Measurements from ENCODE around the gene DAPK3.
"Not testable (repeated sequence)": the region's sequence is repeated elsewhere in the genome, so short reads cannot be mapped to it uniquely, and the experiment has no call there.

The DAPK3 gene

DNA sequence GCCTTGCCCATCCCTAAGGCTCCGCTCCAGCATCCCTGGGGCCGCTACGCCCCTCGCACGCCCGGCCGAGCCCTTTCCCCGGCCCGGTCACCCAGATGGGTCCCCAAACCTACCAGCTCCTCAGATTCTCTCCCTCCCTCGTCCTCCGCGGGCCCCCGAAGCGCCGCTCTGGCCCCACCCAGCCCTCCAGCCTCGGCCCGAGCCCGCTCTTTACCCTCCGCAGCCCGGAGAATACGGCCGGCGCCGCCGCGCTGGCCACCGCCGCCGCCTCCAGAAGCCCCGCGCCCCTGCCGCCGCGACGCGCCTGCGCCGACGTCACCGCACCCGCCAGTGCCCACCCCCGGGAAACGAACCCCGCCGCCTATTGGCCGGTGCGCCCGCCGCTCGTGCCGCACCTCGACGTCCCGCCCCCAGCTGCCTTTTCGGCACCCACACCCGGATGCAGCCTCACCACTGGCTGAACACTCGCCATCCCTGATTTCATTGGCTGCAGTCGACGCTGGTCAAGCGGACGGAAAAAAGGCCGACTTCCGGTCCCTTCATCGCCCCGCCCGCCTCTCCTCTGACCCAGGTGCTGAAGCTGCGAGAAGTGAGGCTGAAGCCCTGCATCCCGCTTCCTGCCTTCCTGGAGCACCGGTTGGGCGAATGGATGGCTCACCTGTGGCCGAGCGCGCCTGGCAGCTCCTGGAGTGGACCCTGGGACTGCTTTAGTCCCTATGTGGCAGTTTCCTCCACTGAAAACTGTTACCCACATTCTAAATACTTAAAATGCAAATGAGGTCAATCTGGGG is at the start of gene DAPK3:
TSS of gene DAPK3 (minus strand) at position 292 of the 791 bp plus-strand sequence. CDS start 1,364 bp downstream, outside the sequence.
- DNase-seq, result peak; percentile 96

DNA sequence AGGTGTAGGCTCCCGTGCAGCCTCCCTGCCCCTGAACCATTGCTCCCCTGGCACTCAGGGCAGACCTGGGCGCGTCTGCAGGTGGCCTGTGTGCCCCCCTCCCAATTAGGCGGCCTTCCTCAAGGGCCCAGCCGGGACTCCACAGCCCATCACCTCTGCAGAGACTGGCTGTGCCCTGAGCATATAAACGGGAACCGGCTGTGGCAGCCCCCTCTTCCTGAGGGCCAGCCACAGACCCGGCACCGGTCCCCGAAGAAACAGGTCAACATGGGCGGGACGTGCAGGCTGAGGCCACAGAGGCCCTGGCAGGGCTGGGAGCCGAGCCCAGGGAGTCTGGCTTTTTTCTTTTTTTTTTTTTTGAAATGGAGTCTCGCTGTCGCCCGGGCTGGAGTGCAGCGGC is 48.7 kb upstream of the DAPK3 start:
- no peak for DNase-seq

DNA sequence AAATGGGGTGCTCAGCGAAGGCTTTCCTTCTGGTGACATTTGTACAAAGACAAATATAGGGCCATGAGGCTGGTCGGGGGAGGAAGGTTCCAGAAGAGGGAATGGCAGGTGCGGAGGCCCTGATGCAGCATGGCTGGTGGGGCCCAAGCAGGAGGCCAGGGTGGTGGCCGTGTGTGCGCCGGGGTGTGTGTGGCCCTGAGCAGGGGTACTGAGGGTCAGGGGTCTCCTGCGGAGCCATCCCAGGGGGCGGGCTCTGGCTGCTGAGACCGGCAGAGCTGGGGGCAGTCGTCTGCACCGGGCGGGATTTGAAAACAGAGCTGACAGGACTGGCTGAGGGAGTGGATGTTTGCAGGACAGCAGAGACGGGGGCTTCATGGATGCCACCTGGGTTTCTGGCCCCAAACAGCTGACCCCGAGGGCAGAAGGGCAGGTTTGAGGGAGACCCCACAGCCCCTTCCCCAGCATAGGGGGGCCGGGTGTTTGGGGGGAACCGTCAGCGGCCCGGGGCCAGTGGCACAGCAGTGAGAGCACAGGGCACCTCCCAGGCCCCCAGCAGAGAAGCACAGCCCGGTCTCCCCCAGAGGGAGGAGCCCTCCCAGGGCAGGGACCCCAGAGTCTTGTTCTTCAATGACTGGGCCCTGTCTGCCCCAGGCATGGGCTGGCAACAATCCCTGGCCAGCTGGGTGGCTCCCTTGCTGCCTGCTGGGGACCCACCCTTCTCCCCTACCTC is 48.0 kb upstream of the DAPK3 start:
- no peak for DNase-seq

DNA sequence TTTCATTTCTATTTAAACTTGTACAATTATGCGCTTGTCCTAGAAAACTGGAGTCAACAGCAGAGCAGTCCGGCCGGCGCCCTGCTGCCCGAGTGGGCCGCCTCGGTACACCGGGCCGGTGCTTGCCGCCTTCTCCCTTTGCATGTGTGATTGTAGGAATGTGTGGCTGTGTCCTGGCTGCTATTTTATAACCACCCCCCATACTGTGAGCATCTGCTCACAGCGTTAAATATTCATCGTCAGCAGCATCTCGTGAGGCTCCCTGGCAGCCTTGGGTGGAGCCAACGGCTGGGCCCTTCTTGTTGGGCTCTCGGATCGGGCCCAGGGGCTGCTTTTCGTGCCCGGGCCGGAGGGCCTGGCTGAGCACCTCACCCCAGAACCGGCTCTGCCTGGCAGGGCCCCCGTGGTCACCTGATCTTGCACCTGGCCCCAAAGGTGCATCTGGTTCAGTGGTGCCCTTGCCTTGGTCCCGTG is 47.3 kb upstream of the DAPK3 start:
- DNase-seq, result no peak

DNA sequence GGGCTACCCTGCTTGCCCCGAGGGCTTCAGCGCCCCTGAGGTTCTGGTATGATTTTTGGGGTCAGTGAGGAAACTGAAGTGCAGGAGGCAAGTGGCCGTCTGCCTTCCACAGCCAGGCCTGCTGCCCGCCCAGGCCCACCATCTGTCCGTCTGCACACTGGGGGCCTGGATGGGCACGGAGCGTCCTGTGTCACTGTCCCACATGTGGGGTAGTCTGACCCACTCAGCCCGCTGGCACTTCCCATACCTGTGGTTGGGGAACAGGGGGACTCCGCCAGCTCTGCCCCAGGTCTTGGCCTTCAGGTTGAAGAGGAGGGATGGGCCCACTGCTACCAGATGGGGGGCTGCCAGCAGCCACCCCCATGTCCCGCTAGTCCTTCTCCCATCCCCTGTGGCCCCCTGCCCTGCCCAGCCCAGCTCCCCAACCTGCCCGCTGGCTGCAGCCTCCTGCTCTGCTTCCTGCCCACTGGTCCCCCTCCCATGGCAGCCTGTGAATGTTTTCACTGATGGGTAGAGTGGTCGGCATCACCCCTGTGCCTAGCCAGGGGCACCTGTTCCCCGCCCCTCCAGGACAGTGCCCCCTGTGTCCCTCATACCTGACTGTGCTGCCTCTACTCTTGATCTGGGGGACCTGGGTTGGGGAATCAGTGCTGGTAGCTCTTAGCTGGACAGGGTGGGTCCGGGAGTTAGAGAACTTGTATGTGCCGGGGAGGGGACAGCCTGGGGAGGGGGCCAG is 46.2 kb upstream of the DAPK3 start:
- no peak for DNase-seq

DNA sequence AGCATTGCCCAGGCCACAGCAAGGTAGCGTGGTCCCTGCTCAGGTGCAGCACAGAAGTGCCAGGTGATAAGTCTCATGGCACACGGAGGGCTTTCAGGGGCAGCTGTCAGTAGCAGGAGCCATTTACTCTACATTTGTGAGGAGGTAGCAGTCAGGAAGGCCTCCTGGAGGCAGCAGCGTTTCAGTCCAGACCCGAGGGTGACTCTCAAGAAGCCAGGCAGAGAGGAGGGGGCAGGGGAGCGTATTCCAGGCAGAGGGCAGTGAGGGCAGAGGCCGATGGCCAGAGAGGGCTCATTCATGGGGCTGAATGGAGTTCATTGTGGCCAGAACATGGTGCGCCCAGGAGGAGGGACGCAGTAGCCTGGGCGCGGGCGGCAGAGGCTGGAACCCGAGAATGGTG is 45.6 kb upstream of the DAPK3 start:
- no peak for DNase-seq

DNA sequence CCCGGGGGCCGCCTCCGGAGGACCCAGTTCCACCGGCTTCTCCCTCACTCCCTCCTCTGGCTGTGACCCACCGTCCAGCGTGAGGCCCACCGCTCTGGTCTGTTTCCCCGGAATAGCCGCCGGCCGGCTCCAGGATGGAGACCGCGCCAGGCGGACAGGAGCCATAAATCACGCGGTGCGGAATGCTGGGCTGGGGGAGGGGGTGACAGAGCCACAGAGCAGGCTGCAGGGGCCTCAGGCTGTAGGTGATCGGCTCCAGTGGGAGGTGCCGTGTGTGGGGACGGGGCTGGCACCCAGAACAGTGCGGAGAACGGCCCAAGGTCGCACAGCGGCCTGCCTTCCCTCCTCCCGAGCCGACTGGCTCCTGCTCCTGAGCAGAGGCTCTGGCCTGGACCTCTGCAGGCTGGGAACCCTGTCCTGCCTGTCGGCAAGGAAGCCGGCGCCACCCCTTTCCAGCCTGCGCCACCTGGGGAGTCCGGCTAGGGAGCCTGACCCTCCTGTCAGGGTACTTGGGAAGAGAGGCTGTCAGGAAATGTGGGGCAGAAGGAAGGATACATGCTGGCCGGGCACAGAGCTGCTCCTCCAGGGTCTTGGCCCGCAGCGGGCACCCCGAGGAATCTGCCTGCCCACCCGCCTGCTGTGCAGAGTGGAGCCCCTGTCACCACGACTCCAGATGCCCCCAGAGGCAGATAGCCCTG is 45.0 kb upstream of the DAPK3 start:
- no peak for DNase-seq

DNA sequence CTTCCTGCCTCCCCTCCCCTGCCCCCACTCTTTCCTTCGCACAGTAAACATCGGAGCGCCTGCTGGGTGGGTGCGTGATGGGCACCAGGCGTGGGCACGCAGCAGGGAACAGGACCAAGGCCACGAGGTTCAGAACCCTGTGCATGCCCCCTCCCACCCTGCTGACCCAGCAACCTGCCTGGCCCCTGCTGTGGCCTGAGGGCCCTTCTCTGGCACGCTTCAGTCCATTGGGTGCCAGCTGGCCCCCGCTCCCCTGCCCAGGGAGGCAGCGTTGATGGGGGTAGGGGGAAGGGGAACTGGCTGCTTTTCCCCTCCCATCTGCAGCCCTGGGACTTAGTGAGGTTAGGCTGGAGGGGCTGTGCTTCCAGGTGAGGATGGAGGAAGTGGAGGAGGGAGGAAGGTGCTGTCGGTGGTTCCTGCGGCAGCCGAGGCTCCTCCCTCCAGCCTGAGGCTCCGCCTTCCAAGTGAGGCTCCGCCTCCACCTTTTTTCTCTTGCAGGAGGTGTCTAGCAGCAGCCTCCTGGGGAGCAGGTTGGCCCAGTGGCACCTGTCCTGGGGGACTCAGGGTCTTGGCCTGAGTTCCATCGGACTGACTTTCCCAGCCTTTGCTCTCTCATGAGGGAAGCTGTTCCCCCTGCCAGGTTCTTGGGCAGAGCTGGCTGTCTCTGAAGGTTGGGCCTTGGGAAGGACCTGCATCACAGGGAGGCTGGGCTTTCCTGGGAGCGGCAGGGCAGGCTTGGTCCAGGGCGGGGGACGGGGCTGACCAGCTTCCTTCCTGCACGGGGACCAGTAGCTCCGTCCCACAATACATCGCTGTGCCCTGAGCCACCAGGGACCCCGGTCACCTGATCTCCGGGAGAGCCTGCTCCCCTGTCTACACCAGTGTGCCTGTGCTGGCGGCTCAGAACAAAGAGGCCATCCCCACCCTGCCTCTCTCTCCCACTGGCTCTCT is 43.9 kb upstream of the DAPK3 start:
- DNase-seq, result no peak

DNA sequence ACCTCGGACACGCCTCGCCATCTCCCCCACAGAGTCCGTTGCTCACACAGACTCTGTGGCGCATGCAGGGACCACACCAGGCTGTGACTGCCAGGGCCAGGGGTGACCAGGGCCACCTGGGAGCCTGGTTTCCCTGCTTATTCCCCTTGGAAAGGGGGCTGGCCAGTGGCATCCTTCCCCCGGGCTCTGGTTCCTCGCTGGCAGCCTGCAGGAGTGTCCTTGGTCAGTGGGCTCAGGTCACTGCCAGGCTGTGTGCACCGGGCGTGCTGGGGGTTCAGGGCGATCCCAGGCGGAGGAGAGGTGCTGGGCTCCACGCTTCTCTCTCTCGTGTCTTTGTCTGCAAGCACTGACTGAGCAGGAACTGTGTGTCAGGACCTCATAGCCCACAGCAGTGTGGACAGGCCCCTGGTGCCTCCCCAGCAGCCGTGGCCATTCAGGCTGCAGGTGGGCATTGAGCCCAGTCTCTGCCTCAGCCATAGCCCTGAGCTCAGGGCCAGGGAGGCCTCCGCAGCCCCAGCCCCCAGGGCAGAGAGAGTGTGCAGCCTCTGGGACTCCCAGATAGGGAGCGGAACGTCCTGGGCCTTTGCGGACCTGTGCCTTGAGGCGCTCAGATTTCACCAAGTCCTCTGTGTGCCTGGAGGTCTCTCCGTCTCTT is 43.1 kb upstream of the DAPK3 start:
- DNase-seq, result no peak

DNA sequence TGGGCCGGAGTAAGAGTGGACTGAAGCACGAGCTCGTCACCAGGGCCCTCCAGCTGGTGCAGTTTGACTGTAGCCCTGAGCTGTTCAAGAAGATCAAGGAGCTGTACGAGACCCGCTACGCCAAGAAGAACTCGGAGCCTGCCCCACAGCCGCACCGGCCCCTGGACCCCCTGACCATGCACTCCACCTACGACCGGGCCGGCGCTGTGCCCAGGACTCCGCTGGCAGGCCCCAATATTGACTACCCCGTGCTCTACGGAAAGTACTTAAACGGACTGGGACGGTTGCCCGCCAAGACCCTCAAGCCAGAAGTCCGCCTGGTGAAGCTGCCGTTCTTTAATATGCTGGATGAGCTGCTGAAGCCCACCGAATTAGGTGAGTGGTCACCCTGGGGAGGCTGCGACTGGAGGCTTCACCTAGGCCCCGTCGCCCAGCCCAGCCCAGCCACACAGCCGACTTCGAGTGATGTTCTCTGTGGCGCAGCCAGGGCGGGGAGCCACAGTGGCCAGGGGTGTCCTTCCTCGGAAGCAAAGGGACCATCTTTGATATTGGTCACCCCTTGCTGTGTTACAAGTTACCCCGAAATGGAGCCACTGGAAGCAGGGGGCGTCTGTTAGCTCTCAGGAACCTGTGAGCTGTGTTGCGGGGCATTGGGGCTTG is 42.2 kb upstream of the DAPK3 start:
- no peak for DNase-seq

DNA sequence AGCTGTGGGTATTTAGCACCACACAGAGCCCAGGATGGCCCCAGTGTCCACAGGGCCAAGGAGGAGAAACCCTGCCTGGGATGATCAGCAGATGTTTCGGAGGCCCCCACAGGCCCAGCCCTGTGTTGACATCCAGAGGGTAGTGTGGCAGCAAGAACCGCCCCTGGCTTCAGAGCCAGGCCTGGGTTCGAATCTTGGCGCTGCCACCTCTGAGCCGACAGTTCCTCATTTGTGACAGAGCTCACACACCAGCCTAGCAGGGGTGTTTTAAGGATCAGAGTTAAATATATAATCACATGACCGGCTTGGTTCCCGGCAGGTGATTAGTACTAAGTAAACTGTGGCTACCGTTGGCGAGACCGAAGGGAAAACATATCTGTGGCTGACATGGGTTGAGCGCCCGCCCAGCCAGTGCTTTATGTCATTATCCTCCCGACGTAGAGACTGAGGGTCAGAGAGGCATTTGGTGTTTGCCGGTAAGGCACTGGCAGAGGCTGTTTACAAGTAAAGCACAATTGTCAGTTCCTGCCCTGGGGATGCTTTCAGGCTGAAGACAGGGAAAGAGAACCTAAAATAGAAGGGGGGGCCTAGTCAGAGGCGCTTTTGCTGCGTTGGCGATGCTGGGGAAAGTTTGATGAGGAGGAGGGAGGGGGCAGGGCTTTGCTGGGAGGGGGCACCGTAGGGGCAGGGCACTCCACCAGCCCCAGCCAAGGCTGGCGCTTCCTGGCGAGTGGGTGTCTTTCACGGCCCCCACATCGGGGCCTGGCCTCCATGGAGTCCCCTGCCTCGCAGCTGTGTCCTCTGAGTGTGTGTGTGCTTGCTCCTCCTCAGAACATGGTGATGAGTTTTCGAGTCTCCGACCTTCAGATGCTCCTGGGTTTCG is 41.4 kb upstream of the DAPK3 start:
- DNase-seq, result no peak

DNA sequence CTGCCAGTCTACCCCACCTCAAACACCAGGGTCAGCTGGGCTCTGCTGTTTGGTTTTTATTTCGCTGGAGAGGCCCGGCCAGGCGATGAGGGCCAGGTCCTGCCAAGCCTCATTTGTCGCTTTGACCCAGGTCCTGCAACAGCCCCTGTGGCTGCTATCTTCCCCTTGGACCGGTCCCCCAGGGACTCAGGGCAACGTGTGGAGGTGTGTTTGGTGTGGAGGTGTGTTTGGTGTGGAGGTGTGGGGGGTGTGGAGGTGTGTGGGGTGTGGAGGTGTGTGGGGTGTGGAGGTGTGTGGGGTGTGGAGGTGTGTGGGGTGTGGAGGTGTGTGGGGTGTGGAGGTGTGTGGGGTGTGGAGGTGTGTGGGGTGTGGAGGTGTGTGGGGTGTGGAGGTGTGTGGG is 40.5 kb upstream of the DAPK3 start:
- not testable (repeated sequence) for DNase-seq

DNA sequence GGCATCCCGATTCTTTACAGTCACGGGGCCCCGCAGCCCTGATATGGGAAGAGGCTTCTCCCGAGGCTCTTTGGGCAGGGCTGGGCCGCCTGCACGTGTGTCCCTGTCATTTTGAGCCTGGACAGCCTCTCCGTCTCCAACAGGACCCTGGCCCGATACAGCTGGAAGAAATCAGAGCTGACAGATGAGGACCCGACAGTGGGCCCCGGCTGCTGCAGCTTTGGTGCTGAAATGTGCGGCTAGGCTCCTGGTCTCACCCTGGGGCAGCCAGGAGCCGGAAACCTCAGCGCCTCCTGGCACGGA is 39.9 kb upstream of the DAPK3 start:
- DNase-seq, result no peak

DNA sequence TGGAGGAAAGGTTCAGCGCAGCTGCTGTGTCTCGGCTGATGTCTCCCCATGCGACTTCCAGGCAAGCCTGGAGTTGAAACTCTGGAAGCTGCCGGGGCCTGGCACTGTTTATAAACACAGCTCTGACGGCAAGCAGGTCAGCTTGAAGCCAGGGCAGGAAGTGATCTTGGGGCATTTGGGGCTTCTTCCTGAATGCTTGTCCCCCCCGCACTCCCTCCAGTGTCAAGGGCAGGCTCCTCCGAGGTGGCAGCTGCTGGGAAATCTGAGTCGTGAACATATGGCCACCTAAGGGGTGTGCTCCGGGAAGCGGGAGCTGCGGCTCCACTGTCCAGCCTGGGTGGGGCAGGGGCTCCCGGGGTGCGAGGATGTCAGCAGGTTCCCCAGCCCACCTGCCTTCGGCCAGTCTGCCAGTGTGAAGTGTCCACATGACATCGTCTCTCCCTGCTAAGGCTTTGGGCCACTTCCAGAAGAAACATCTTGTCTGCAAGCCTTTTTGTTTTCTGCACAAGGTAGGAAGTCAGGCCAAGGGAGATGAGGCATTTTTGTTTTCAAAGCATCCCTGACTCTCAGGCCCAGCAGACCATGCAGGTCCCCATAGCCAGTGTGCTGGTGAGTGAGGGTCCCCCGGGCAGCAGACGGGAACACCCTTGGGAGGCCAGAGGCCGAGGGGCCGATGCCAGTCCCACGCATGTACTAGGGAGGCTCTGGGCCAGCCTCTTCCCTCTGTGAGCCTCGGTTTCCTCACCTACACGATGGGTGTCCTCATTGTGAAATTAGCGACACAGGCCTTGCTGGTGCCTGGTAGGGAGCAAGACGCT is 39.3 kb upstream of the DAPK3 start:
- peak; percentile 68 for DNase-seq

DNA sequence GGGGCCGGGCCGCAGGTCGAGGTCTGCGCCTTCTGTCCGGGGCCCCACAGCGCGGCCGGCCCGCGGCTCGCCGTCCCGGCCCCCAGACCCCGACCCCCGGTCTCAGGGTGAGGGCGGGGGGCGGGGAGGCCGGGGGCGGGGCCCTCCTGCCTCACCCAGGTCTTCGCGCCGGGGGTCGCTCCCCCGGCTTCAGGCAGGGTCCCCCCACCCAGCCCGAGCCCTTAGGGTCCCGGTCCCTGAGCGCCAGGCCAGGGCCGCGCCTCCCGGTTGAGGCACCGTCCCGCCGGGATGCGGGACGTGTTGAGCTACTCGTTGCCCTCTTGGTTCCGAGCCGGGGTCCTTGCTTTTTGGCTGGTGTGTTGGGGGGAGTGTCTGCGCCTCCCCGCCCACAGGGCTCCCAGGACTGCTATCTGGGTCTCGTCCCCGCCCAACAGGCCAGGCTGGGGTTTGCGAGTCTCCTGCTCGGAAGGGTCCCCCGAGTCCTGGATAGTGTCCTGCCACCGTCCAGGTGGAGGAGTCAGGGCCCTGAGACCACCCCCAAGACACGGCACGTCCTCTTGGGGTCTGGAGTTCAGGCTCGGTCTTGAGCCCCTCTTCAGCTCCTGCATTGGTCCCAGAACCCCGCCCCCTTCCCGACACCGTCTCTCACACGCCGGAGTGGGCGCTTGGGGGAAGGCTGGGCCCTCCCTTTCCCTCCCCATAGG is 37.1 kb upstream of the DAPK3 start:
- DNase-seq, result no peak

DNA sequence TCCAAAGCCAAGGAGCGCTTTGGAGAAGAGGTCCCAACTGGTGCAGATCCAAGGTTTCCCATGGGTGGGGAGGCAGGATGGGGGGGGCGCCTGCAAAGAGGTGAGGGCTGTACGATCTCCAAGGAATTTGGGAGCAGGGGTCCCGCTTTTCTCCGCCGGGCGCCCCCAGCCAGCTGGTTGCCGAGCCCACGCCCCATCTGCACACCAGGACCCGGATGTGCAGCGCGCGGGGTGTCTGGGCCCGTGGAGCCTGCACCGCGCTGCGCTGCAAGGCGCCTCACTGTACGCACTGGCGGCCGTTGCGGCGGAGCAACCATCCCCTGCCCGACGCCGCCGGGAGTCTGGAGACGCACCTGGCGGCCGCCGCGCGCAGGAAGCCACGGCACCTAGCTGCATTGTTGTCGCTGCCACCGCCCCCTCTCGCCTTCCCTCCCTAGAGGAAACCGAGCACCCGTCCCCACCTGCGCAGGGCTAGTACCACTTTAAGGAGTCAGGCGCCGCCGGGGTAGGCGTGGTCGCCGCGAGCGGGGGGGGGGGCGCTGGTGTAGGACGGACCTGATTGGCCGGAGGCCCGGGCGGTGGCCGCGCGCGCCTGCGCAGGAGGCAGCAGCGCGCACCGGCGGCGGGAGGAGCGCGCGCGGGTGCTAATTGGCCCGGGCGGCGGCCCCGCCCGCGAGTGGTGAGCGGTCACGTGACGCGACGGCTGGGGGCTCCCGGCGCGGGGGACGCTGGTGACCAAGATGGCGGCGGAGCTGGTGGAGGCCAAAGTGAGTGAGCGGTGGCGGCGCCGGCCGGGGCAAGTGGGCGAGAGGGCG is 36.3 kb upstream of the DAPK3 start, which contains the start of gene PIAS4:
TSS of gene PIAS4 (plus strand) at position 716 of the 815 bp plus-strand sequence. CDS start at position 741, 25 bp downstream.
- peak; percentile 100 for DNase-seq

DNA sequence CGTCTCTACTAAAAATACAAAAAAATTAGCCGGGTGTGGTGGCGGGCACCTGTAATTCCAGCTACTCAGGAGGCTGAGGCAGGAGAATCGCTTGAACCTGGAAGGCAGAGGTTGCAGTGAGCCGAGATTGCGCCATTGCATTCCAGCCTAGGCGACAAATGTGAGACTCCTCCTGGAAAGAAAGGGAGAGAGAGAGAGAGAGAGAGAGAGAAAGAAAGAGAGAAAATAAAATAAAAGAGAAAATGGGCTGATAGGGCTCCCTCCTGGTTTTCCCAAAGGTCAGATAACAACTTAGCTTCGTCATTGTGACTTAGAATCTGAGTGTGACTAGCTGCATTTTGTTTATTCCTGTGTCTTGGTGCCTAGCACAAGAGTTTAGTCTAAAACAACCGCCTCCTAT is 34.5 kb upstream of the DAPK3 start:
- not testable (repeated sequence) for DNase-seq

Data from NCI-H2171 (cell line).